ENCODE results near the gene ARL5A.

Gene ARL5A

GRCh38 chr2:151786077-151786476 lies 42.1 kb downstream of the ARL5A start:
- in situ Hi-C loops (cut with HindIII; ENCODE audit: low sequenced_read_pairs) = no loop called here
- no peak for TF ChIP-seq CTCF (IDR thresholded peaks at IDR 0.05; ENCODE audit: low read depth, low read length)
- no peak for DNase-seq (ENCODE audit: low read depth, low spot score)
- H3K4me3 ChIP-seq (ENCODE audit: low read depth, low read length) = no peak overlapping the region

- DNase-seq (ENCODE audit: low read depth, low spot score) = no peak
- H3K4me3 ChIP-seq (ENCODE audit: low read depth, low read length) = no peak overlapping the region
- no peak for TF ChIP-seq CTCF (IDR thresholded peaks at IDR 0.05; ENCODE audit: low read depth, low read length)
- in situ Hi-C loops (cut with HindIII; ENCODE audit: low sequenced_read_pairs) = no loop called here
These were observed 45.1 kb downstream of the ARL5A start for GRCh38 chr2:151783133-151783520.

GRCh38 chr2:151782378-151783132 lies 45.7 kb downstream of the ARL5A start:
- TF ChIP-seq CTCF (IDR thresholded peaks at IDR 0.05; ENCODE audit: low read depth, low read length) = no peak
- DNase-seq (ENCODE audit: low read depth, low spot score) = no peak
- in situ Hi-C loops (cut with HindIII; ENCODE audit: low sequenced_read_pairs) = no loop called here
- no peak overlapping the region for H3K4me3 ChIP-seq (ENCODE audit: low read depth, low read length)

- DNase-seq (ENCODE audit: low read depth, low spot score) = no peak
- in situ Hi-C loops (cut with HindIII; ENCODE audit: low sequenced_read_pairs) = no loop called here
- TF ChIP-seq CTCF (IDR thresholded peaks at IDR 0.05; ENCODE audit: low read depth, low read length) = no peak
- H3K4me3 ChIP-seq (ENCODE audit: low read depth, low read length) = no peak overlapping the region
These were observed 46.6 kb downstream of the ARL5A start for GRCh38 chr2:151781642-151782041.

- DNase-seq (ENCODE audit: low read depth, low spot score) = no peak
- in situ Hi-C loops (cut with HindIII; ENCODE audit: low sequenced_read_pairs) = no loop called here
- no peak for TF ChIP-seq CTCF (IDR thresholded peaks at IDR 0.05; ENCODE audit: low read depth, low read length)
These were observed 47.3 kb downstream of the ARL5A start for GRCh38 chr2:151780938-151781337.

GRCh38 chr2:151777935-151778334 lies 50.3 kb downstream of the ARL5A start:
- H3K4me3 ChIP-seq (ENCODE audit: low read depth, low read length) = no peak overlapping the region
- in situ Hi-C loops (cut with HindIII; ENCODE audit: low sequenced_read_pairs) = no loop called here
- no peak for TF ChIP-seq CTCF (IDR thresholded peaks at IDR 0.05; ENCODE audit: low read depth, low read length)
- peak; percentile 18 for DNase-seq (ENCODE audit: low read depth, low spot score)

More at GRCh38 chr2:151780938-151781337, 47.3 kb downstream of the ARL5A start:
- H3K4me3 ChIP-seq (ENCODE audit: low read depth, low read length) = no peak overlapping the region
